Measurements from ENCODE around the gene TEX29.

The TEX29 gene

GRCh38 chr13:111289251-111289650 is 31.2 kb upstream of the TEX29 start:
- no peak for DNase-seq (ENCODE audit: low read depth, low spot score)

GRCh38 chr13:111291908-111292307 is 28.5 kb upstream of the TEX29 start:
- no peak for DNase-seq (ENCODE audit: low read depth, low spot score)

- no peak for DNase-seq (ENCODE audit: low read depth, low spot score)
Observed at GRCh38 chr13:111292710-111293485, 27.5 kb upstream of the TEX29 start.

GRCh38 chr13:111295886-111296285 is 24.6 kb upstream of the TEX29 start:
- DNase-seq (ENCODE audit: low read depth, low spot score) = no peak

GRCh38 chr13:111296417-111296816 is 24.0 kb upstream of the TEX29 start:
- no peak for DNase-seq (ENCODE audit: low read depth, low spot score)

GRCh38 chr13:111298214-111298975 is 22.0 kb upstream of the TEX29 start:
- no peak for DNase-seq (ENCODE audit: low read depth, low spot score)

- DNase-seq (ENCODE audit: low read depth, low spot score) = no peak
Observed at GRCh38 chr13:111302045-111302726, 18.3 kb upstream of the TEX29 start.

- no peak for DNase-seq (ENCODE audit: low read depth, low spot score)
Observed at GRCh38 chr13:111303559-111303958, 16.9 kb upstream of the TEX29 start.

- no peak for DNase-seq (ENCODE audit: low read depth, low spot score)
Observed at GRCh38 chr13:111304041-111304544, 16.3 kb upstream of the TEX29 start.

GRCh38 chr13:111304603-111305289 is 15.7 kb upstream of the TEX29 start:
- DNase-seq (ENCODE audit: low read depth, low spot score) = no peak

GRCh38 chr13:111312944-111313590 is 7.4 kb upstream of the TEX29 start:
- DNase-seq (ENCODE audit: low read depth, low spot score) = no peak

- DNase-seq (ENCODE audit: low read depth, low spot score) = no peak
Observed at GRCh38 chr13:111313911-111314425, 6.5 kb upstream of the TEX29 start.

- DNase-seq (ENCODE audit: low read depth, low spot score) = no peak
Observed at GRCh38 chr13:111314852-111315251, 5.6 kb upstream of the TEX29 start.

GRCh38 chr13:111315347-111315995 is 5.0 kb upstream of the TEX29 start:
- no peak for DNase-seq (ENCODE audit: low read depth, low spot score)

- no peak for DNase-seq (ENCODE audit: low read depth, low spot score)
Observed at GRCh38 chr13:111316161-111316730, 4.2 kb upstream of the TEX29 start.

- no peak for DNase-seq (ENCODE audit: low read depth, low spot score)
Observed at GRCh38 chr13:111317042-111317550, 3.3 kb upstream of the TEX29 start.

- no peak for DNase-seq (ENCODE audit: low read depth, low spot score)
Observed at GRCh38 chr13:111317571-111318345, 2.7 kb upstream of the TEX29 start.

GRCh38 chr13:111318386-111318785 is 2.1 kb upstream of the TEX29 start:
- DNase-seq (ENCODE audit: low read depth, low spot score) = no peak

GRCh38 chr13:111319521-111319920 is 921 bp upstream of the TEX29 start:
- no peak for DNase-seq (ENCODE audit: low read depth, low spot score)

All from activated CD4-positive, CD25-positive, alpha-beta regulatory T cell treated with anti-CD3 and anti-CD28 coated beads, Interleukin-2, amount 50 U/mL, for 16 hours (primary cell).